T-helper 2 cell (primary cell): Measurements from ENCODE around the gene APOOL.
"Not testable (repeated sequence)": the region's sequence is repeated elsewhere in the genome, so short reads cannot be mapped to it uniquely, and the experiment has no call there.

Experiments used
- DNase-seq, 5 experiments: peaks; one replicate each; pipeline versions ENCODE4 v3.0.0 to v3.0.0-alpha.2; 2012 to 2022
- total RNA-seq, 2 donors: gene quantifications; one replicate each; lab custom pipeline; 2026; lab: John Stamatoyannopoulos, UW

Gene APOOL
- total RNA-seq, result 6.5 to 8.6 reads per million in 2 donors

DNA sequence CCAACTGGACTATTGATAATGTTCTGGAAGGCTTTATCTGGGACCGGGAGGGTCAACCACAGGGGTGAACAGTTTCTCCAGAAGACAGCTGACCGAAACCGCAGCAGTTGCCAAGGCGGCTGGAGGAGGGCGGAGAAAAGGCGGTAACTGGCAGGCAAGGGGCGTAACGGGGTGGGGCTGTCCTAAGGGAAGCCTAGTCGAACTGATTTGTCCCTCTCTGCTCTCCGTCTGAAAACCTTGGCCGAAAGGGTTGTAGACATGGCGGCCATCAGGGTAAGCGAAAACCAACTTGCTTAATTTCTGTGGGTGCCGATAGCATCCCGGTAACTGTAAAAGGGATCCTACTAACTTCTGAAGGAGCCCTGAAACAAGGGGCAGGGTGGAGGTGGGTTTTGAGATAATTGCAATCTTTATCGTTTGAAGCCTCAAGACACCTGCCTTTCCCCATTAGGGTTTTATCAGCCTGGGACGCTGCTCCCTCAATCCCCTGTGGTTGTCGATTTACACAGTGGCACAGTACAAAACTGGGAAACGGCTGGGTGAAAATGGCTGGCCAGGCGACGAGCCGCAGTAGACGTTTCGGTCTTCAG is at the start of gene APOOL:
APOOL (plus strand) TSS at position 223 of the 590 bp plus-strand sequence; CDS start at position 259, 36 bp downstream.
- DNase-seq, result peak; percentile 32 to 90 (median 59)

DNA sequence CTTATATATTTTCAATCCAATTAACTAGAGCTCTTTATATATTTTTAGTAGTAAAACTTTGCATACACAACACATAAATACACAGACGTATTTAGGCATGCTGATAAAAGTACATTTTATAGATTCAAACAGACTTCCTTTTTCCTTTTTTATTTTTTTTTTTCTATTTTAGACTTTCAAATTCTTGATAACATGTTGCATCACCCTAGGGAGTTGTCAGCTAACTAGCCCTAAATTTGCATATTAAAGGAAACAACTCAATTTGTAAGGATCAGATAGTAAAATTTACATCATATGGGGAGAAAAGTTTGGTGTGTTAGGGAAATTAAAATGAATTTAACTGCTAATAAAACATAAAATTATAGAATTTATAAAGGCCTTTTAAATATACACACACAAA is 47.4 kb upstream of the APOOL start:
- no peak for DNase-seq

GRCh38 chrX:84974803-84975202 is 28.9 kb upstream of the APOOL start:
- DNase-seq, result no peak

GRCh38 chrX:84991739-84992138 is 11.9 kb upstream of the APOOL start:
- not testable (repeated sequence) for DNase-seq

DNA sequence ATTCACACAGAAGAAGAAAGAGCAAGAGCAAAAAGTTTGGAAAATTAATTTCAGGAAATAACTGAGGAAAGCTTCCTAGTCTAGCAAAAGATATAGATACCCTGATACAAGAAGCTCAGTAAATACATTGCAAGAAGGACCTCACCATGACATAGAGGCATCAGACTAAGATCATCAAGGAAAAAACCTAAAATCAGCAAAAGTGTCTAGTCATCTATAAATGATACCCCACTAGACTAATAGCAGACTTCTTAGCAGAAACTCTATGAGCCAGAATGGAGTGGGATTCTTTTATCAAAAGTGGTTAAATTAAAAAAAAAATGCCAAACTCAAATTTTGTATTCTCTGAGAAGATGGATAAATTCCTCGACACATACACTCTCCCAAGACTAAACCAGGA is 10.5 kb upstream of the APOOL start:
- DNase-seq, result no peak

GRCh38 chrX:85001344-85001743 is 2.3 kb upstream of the APOOL start:
- DNase-seq, result no peak

- peak in 1 of 5 experiments; percentile 1 for DNase-seq
Measured at GRCh38 chrX:85004255-85004654, 578 bp downstream of the APOOL start.

- DNase-seq, result no peak
Measured at GRCh38 chrX:85012098-85012497, 8.4 kb downstream of the APOOL start.

DNA sequence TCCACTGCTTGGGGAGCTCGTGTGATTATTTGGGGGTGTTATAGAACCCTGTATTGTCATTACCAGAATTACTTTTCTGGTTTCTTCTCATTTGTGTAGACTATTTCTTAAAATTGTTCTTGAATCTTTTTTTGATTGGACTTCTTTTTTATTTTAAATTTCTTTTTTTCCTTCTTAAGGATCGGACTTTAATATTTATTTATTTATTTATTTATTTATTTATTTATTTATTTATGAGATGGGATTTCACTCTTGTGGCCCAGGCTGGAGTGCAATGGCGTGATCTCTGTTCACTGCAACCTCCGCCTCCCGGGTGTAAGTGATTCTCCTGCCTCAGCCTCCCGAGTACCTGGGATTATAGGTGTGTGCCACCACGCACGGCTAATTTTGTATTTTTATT is 11.7 kb downstream of the APOOL start:
- not testable (repeated sequence) for DNase-seq

GRCh38 chrX:85017721-85018120 is 14.0 kb downstream of the APOOL start:
- DNase-seq, result no peak

DNA sequence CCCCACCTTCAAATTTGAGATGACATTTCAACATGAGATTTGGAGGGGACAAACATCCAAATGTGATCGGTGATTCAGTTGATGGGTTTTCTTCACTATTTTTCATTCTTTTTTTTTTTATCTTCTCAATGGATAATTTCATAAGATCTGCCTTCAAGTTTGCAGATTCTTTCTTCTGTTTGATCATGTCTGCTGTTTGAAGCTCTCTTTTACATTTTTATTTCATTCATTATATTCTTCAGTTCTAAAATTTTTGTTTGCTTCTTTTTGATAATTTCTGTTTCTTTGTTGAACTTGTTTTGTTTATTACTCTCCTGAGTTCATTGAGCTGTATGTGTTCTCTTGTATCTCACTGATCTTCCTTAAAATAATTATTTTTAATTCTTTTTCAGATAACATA is 14.8 kb downstream of the APOOL start:
- no peak for DNase-seq

DNA sequence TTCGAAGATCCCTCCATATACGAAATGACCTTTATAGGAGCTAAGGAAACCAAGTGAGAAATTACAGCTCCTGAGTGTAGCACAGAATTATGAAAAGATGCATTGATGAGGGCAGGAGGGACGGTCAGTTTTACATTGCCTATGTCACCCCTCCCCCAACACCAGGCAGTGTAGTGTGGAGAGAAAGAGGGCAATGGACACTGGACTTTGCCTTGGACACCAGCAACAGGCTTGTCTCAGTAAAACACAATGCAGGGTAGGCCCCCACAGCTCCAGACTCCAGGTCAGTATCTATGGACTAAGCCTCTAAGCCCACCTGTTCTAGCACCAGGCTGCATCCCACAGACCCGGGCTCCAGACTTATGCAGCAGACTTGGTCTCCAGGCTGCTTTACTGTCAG is 16.5 kb downstream of the APOOL start:
- DNase-seq, result no peak

- DNase-seq, result no peak
Measured at GRCh38 chrX:85024044-85024443, 20.4 kb downstream of the APOOL start.

DNA sequence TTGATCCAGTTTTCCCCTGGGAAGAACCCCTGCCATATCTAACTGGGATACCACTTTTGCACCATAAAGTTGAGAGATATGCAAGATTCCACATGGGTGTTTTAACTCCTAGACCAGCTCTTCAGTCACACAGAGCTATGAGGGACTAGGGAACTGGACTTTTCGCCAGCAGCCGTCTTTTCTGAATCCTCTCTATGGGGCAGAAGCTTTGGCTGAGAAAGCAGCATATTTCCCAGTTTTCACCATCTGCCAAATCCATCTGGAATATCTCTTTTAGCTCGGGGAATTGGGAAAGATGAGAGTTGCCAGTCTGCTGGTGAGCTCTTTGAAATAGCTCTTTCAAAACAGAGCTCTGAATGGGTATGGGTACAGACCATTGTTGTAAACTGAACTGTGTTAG is 20.9 kb downstream of the APOOL start:
- DNase-seq, result no peak

- no peak for DNase-seq
Measured at GRCh38 chrX:85026170-85026569, 22.5 kb downstream of the APOOL start.

DNA sequence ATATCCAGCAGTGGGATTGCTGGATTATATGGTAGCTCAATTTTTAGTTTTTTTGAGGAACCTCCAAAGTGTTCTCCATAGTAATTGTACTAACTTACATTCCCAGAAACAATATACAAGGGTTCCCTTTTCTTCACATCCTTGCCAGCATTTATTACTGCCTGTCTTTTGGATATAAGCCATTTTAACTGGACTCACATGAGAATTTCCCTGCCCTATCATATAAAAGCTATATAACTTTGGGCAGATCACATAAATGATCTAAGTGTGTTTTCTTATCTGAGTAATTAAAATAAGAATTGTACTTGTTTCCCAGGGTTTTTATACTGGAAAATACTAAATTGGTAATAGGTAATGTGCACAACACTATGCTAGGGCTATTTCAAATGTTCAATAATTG is 25.4 kb downstream of the APOOL start:
- DNase-seq, result no peak

GRCh38 chrX:85031505-85031904 is 27.8 kb downstream of the APOOL start:
- no peak for DNase-seq

GRCh38 chrX:85037114-85037513 is 33.4 kb downstream of the APOOL start:
- no peak for DNase-seq

GRCh38 chrX:85051627-85052026 is 48.0 kb downstream of the APOOL start:
- DNase-seq, result no peak

DNA sequence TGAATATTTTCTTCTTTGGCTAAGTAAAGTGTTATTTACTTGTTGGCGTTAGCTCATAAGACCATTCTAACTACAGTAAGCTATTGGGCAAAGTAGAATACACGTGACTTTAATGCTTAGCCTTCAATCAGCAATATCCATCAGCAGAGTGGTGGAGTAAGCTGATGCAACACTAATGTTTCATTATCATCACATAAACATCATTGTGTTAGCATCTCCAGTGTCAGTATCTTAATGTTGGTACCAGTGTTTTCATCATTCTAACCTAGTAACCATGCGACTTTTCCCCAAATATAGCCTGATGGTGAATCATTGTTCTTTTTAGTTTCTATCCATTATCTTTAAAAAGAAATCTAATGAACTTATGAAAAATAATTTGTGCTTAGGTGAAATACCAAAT is 48.5 kb downstream of the APOOL start:
- DNase-seq, result no peak

DNA sequence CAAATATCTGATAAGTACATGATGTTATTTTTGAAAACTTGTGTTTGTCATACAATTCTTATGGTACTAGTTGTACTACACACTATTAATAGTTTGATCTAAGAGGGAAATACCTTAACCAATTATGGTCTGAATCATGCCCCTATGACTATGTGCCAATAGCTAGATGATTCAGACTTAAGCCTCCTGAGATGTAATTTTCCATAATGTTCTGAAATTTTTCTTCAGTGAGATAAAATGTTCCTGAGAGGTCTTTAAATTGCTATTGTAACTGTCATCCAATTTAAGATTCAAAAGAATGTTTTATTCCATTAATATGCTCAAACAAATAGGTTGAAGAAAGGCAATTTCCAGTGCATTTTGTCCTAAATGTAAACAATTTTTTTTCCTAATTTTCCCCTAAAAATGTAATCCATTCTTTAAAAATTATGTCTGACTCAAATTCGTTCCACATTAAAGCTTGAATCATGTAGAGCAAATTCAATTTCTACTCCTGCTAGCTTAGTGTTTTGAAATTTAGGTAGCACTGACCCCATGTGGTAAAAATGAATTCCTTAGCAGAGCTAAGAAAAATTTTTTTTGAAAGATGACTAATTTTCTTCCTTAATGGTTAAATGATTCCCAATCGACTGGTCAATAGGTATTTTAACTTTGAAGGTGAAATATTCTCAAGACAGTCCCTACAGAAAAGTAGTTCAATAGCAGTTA is 49.1 kb downstream of the APOOL start:
- DNase-seq, result peak in 1 of 5 experiments; percentile 0

GRCh38 chrX:85065512-85066198 is 62.0 kb downstream of the APOOL start:
- no peak for DNase-seq

DNA sequence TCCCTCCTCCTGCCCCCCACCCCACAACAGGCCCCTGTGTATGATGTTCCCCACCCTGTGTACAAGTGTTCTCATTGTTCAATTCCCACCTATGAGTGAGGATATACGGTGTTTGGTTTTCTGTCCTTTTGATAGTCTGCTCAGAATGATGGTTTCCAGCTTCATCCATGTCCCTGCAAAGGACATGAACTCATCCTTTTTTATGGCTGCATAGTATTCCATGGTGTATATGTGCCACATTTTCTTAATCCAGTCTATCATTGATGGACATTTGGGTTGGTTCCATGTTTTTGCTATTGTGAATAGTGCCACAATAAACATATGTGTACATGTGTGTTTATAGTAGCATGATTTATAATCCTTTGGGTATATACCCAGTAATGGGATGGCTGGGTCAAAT is 73.6 kb downstream of the APOOL start:
- not testable (repeated sequence) for DNase-seq
